HEK293T (cell line): ENCODE measurements around the gene FNTB.

ENCODE experiments used
- ARNT ChIP-seq: fragments of 450-650 bp; IDR thresholded peaks from 2 replicates; pipeline ENCODE4 v1.6.1; 2017; ENCODE audit warnings: mild to moderate bottlenecking
- FOXA1 ChIP-seq: fragments of 450-650 bp; IDR thresholded peaks from 2 replicates; pipeline ENCODE4 v1.6.1; 2016; ENCODE audit warnings: mild to moderate bottlenecking
- PKNOX1 ChIP-seq: fragments of 450-650 bp; IDR thresholded peaks from 2 replicates; pipeline ENCODE4 v1.6.1; 2016
- SP1 ChIP-seq: fragments of 450-650 bp; IDR thresholded peaks from 2 replicates; pipeline ENCODE4 v1.6.1; 2017
- ZNF384 ChIP-seq: fragments of 450-650 bp; IDR thresholded peaks from 2 replicates; pipeline ENCODE4 v1.6.1; 2016

GRCh38 chr14:65102441-65103149 lies 115.9 kb downstream of the FNTB start, which contains the start of gene MAX:
- TF ChIP-seq FOXA1 (no peak), PKNOX1 (no peak), ARNT (peak; percentile 75), SP1 (no peak), ZNF384 (no peak)
